WTC11 (cell line): ENCODE measurements around the gene ALLC. TPM values are rescaled to one million over a fixed set of nuclear protein-coding genes. Genes with fewer than 3 reads are reported as not detected.

Source experiments
- ATAC-seq: fragments of 200-7000 bp; cut with Tn5 transposase; 2 replicates; pipeline ENCODE4 v1.10.0; 2021; ENCODE audit warnings: mild to moderate bottlenecking, moderate library complexity
- CTCF ChIA-PET: fragments of 300-600 bp; sonication (Branson Sonifier 250); formaldehyde crosslinking; loops from one replicate; lab custom pipeline; 2021; ENCODE audit warnings: antibody characterized with exemption; lab: Charles Lee
- POLR2A ChIA-PET: fragments of 350-600 bp; sonication (Branson Sonifier 250); formaldehyde crosslinking; loops from one replicate; lab custom pipeline; 2021; ENCODE audit warnings: antibody characterized with exemption; lab: Charles Lee
- DNase-seq: peaks from one replicate; pipeline ENCODE4 v3.0.0; 2021; ENCODE audit warnings: low spot score
- H3K27ac Mint-ChIP-seq: 2 replicates; pipeline ENCODE4 v1.8.0; 2021; ENCODE audit warnings: mixed read lengths
- H3K27me3 Mint-ChIP-seq: 2 replicates; pipeline ENCODE4 v1.8.0; 2021; ENCODE audit warnings: low read depth, mild to moderate bottlenecking, moderate library complexity, mixed read lengths
- H3K36me3 Mint-ChIP-seq: 2 replicates; pipeline ENCODE4 v1.8.0; 2021; ENCODE audit warnings: mixed read lengths
- H3K4me1 Mint-ChIP-seq: 2 replicates; pipeline ENCODE4 v1.8.0; 2022; ENCODE audit warnings: mixed read lengths
- H3K4me3 Mint-ChIP-seq: 2 replicates; pipeline ENCODE4 v1.8.0; 2021; ENCODE audit warnings: mild to moderate bottlenecking, moderate library complexity, mixed read lengths
- H3K9me3 Mint-ChIP-seq: 2 replicates; pipeline ENCODE4 v1.8.0; 2021; ENCODE audit warnings: mixed read lengths
- AFF4 ChIP-seq: sonication (generic); formaldehyde crosslinking; IDR thresholded peaks from 2 replicates; pipeline ENCODE4 v1.8.1; 2023; ENCODE audit warnings: mild to moderate bottlenecking, missing genetic modification reagents, borderline replicate concordance
- ARID4B ChIP-seq: sonication (generic); formaldehyde crosslinking; IDR thresholded peaks from 2 replicates; pipeline ENCODE4 v1.8.0; 2023; ENCODE audit warnings: missing genetic modification reagents, mild to moderate bottlenecking, borderline replicate concordance
- ATF6 ChIP-seq: sonication (generic); formaldehyde crosslinking; IDR thresholded peaks from 2 replicates; pipeline ENCODE4 v1.8.1; 2023; ENCODE audit warnings: mild to moderate bottlenecking, missing genetic modification reagents
- EMX1 ChIP-seq: fragments of 250-450 bp; sonication (Bioruptor Pico); IDR thresholded peaks from 2 replicates; pipeline ENCODE4 v1.8.0; 2021; ENCODE audit warnings: mild to moderate bottlenecking
- FOXJ3 ChIP-seq: sonication (generic); formaldehyde crosslinking; IDR thresholded peaks from 2 replicates; pipeline ENCODE4 v1.9.0; 2021; ENCODE audit warnings: missing genetic modification reagents, mild to moderate bottlenecking, borderline replicate concordance
- NFE2L1 ChIP-seq: sonication (generic); formaldehyde crosslinking; IDR thresholded peaks from 2 replicates; pipeline ENCODE4 v1.8.1; 2023; ENCODE audit warnings: missing genetic modification reagents
- NR1H2 ChIP-seq: sonication (generic); formaldehyde crosslinking; IDR thresholded peaks from 2 replicates; pipeline ENCODE4 v1.9.0; 2021; ENCODE audit warnings: mild to moderate bottlenecking, moderate library complexity, missing genetic modification reagents
- OVOL2 ChIP-seq: fragments of 250-450 bp; sonication (Bioruptor Pico); IDR thresholded peaks from 2 replicates; pipeline ENCODE4 v1.9.0; 2021; ENCODE audit warnings: mild to moderate bottlenecking, borderline replicate concordance
- RELA ChIP-seq: sonication (generic); formaldehyde crosslinking; IDR thresholded peaks from 2 replicates; pipeline ENCODE4 v1.8.1; 2022; ENCODE audit warnings: missing genetic modification reagents, mild to moderate bottlenecking, borderline replicate concordance
- RORB ChIP-seq: fragments of 250-450 bp; sonication (Bioruptor Pico); IDR thresholded peaks from 2 replicates; pipeline ENCODE4 v1.9.0; 2021; ENCODE audit warnings: mild to moderate bottlenecking
- TP53 ChIP-seq: sonication (generic); formaldehyde crosslinking; IDR thresholded peaks from 2 replicates; pipeline ENCODE4 v1.8.1; 2023; ENCODE audit warnings: mild to moderate bottlenecking, missing genetic modification reagents
- ZBTB21 ChIP-seq: sonication (generic); formaldehyde crosslinking; IDR thresholded peaks from 2 replicates; pipeline ENCODE4 v1.8.1; 2023; ENCODE audit warnings: mild to moderate bottlenecking, missing genetic modification reagents, borderline replicate concordance
- ZNF121 ChIP-seq: sonication (generic); formaldehyde crosslinking; IDR thresholded peaks from 2 replicates; pipeline ENCODE4 v1.8.0; 2023; ENCODE audit warnings: missing genetic modification reagents
- ZNF263 ChIP-seq: sonication (generic); formaldehyde crosslinking; IDR thresholded peaks from 2 replicates; pipeline ENCODE4 v1.8.1; 2022; ENCODE audit warnings: low read depth, mild to moderate bottlenecking, moderate library complexity, missing genetic modification reagents
- ZNF423 ChIP-seq: fragments of 250-450 bp; sonication (Bioruptor Pico); IDR thresholded peaks from 2 replicates; pipeline ENCODE4 v2.1.2; 2022; ENCODE audit warnings: mild to moderate bottlenecking, moderate library complexity
- ZNF512 ChIP-seq: sonication (generic); formaldehyde crosslinking; IDR thresholded peaks from 2 replicates; pipeline ENCODE4 v1.8.1; 2022; ENCODE audit warnings: missing genetic modification reagents, borderline replicate concordance
- total RNA-seq: library from RNA; stranded (reverse); gene quantifications from 3 replicates; pipeline ENCODE4 v1.2.3, GENCODE V29; 2021

The ALLC gene
- total RNA-seq, 1 experiment from 2014 or later = not detected

- ATAC-seq (peak; percentile 48; the same call in 1 of the 2 replicates), DNase-seq (no peak)
- Mint-ChIP-seq H3K4me1 (no peaks in the 10 kb centered on the region), H3K4me3 (no peak overlapping the region), H3K36me3 (peaks cover 52% of the 10 kb centered on the region), H3K27ac (no peak overlapping the region), H3K27me3 (peaks cover 12% of the 10 kb centered on the region), H3K9me3 (peaks cover 75% of the 10 kb centered on the region)
- ChIA-PET CTCF (no interaction called here), POLR2A (no interaction called here)
- TF ChIP-seq FOXJ3 (CRISPR knock-in tag) = no peak
- TF ChIP-seq NFE2L1 (CRISPR knock-in tag) = no peak
- no peak for TF ChIP-seq EMX1
- TF ChIP-seq ZNF512 (CRISPR knock-in tag) = no peak
- no peak for TF ChIP-seq ZBTB21 (CRISPR knock-in tag)
- TF ChIP-seq RELA (CRISPR knock-in tag) = no peak
- no peak for TF ChIP-seq ARID4B
- TF ChIP-seq ZNF423 = no peak
Measured at GRCh38 chr2:3738454-3738853, 80.5 kb downstream of the ALLC start.

GRCh38 chr2:3739313-3739712, 81.3 kb downstream of the ALLC start:
- H3K4me1 Mint-ChIP-seq = no peaks in the 10 kb centered on the region
- ATAC-seq (no peak), DNase-seq (no peak)
- H3K9me3 Mint-ChIP-seq = peaks cover 78% of the 10 kb centered on the region
- H3K36me3 Mint-ChIP-seq = peaks cover 54% of the 10 kb centered on the region
- peaks cover 18% of the 10 kb centered on the region for H3K27me3 Mint-ChIP-seq
- ChIA-PET CTCF (no interaction called here), POLR2A (no interaction called here)
- H3K4me3 Mint-ChIP-seq = no peak overlapping the region
- H3K27ac Mint-ChIP-seq = no peak overlapping the region
- TF ChIP-seq AFF4 (CRISPR knock-in tag) (no peak), ZNF263 (CRISPR knock-in tag) (no peak), OVOL2 (CRISPR knock-in tag) (no peak), NR1H2 (CRISPR knock-in tag) (no peak), RORB (no peak), ZNF121 (CRISPR knock-in tag) (no peak), TP53 (no peak), ATF6 (CRISPR knock-in tag) (no peak)
